ENCODE measurements around the gene SLC46A1.

SLC46A1 gene

DNA sequence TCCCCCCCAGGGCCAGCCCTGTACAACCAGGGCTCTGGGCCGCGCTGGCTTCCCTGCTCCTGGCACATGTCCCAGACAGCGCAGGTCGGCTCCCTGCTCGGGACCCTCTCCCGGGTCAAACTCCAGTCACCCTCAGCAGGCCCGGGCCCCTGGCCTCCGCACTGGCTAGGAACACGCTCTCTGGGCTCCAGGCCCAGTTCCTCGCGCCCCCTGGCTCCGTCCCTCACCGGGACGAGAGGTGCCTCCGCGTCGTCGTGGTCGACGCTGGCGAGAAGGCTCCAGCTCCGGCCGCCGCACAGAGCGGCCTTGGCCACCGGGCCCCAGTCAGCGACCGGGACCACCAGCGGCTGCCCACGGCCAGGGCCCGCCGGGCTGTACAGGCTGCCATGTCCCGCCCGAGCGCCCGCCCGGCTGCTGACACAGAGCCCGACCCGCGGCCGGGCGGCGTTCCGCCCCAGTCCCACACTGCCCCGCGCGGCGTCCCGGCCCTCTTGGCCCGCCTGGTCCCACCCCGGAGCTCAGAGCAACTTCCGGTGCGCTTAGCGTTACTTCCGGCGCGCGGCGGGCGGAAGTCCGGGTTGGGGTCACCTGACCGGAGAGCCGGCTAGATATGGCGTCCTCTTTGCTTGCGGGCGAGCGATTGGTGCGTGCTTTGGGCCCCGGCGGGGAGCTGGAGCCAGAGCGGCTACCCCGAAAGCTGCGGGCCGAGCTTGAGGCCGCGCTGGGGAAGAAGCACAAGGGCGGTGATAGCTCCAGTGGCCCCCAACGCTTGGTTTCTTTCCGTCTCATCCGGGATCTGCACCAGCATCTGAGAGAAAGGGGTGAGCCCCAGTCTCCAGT lies 48.7 kb downstream of the SLC46A1 start, which contains the start of gene POLDIP2:
Gene POLDIP2, minus strand, starts transcription at position 467 of the 840 bp plus-strand sequence. Its CDS starts 79 bp downstream, at position 388.
- DNase-seq, result peak; percentile 68 to 98 (median 93)

DNA sequence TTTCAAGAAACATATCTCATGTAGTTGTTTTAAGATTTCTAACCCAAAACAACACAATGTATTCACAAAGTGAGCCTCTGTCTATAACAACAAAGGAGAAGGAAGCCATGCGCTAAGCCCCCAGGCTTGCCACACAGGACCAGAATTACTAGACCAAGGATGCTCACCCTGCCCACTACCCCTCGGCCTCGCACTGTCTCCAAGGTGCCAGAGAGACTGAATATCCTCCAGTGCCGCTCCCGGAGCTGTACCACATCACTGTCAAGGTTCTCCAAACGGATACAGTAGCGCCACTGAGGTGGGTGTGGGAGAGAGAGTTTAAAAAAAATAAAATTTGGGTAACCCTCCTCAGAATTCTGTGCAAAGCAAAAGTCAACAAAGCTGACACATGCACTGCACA lies 55.7 kb downstream of the SLC46A1 start:
- no peak for DNase-seq

GRCh38 chr17:28348979-28349378 lies 57.0 kb downstream of the SLC46A1 start:
- DNase-seq, result no peak

GRCh38 chr17:28347261-28347891 lies 58.6 kb downstream of the SLC46A1 start:
- no peak for DNase-seq

DNA sequence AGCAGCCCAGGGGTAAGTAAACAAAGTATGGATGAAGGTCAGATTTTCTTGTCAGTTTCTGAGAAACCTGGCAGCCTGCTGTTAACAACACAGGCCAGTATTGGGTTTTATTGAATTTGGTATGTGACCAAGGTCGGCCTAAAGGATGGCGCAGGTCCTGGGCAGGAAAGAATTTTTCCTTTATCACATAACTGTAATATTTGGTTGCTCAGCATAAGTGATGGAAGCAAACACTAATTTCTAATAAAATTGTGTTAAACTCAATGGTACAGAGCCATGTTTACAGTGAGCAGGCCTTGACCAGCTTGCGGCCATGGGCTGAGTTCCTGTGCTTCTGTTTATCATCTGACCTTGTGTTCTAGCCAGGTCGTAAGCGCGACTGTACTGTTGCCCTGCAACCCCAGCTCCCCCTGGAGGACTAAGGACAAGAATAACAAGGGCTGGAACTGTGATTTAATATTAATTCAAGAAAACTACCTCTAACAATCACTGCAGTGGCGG lies 59.2 kb downstream of the SLC46A1 start:
- DNase-seq, result no peak

GRCh38 chr17:28346199-28346580 lies 59.8 kb downstream of the SLC46A1 start:
- DNase-seq, result no peak

GRCh38 chr17:28345419-28346198 lies 60.4 kb downstream of the SLC46A1 start:
- DNase-seq, result peak in 1 of 51 donors; percentile 15

Data from hypothalamus (tissue), 51 donors.